Endothelial cell of umbilical vein (primary cell): ENCODE data around the gene ZNF366. TPM values are rescaled to one million over a fixed set of nuclear protein-coding genes. Genes with fewer than 3 reads are reported as not detected.
A peak's percentile ranks its signal among the peaks of the same experiment; 100 is the strongest.

Source experiments
- BruUV-seq: library from RNA; stranded (reverse); fragments of 400-500 nt; replicated peaks from 2 replicates; lab custom pipeline; 2021; lab: Mats Ljungman, UMichigan
- CTCF ChIA-PET: fragments of 300-600, 350-600 bp; sonication (Branson Sonifier 250); formaldehyde crosslinking; loops from one replicate; lab custom pipeline; 2021; ENCODE audit warnings: antibody characterized with exemption, inconsistent platforms; lab: Charles Lee
- POLR2A ChIA-PET: fragments of 300-600, 350-600 bp; sonication (Branson Sonifier 250); formaldehyde crosslinking; loops from one replicate; lab custom pipeline; 2021; ENCODE audit warnings: antibody characterized with exemption, inconsistent platforms; lab: Charles Lee
- DNase-seq: peaks from one replicate; pipeline ENCODE4 v3.0.0-alpha.2; 2011; ENCODE audit warnings: low read depth, low spot score
- FAIRE-seq: peaks from 2 replicates; lab custom pipeline; 2011; peaks lifted over from hg19 to GRCh38; lab: Jason Lieb, UNC
- H2AFZ ChIP-seq: 2 replicates; pipeline ENCODE4 v1.6.0; 2012; ENCODE audit warnings: low read depth, low read length, control low read depth, inconsistent platforms
- H3K27ac ChIP-seq: 2 replicates; pipeline ENCODE4 v1.5.1; 2011; ENCODE audit warnings: low read depth, mild to moderate bottlenecking, control low read depth, low read length, moderate library complexity; ENCODE audit not compliant: insufficient read depth
- H3K27me3 ChIP-seq, 2 experiments: 2 replicates each; pipeline versions ENCODE4 v1.6.0 to v1.6.1; 2011; ENCODE audit warnings: low read length in 2 of 2, mixed read lengths in 1 of 2; ENCODE audit not compliant: control insufficient read depth in 2 of 2, insufficient read depth in 2 of 2
- H3K36me3 ChIP-seq, 2 experiments: 2 replicates in 1 of 2; 3 replicates in 1 of 2; pipeline ENCODE4 v1.5.1; 2011; ENCODE audit warnings: low read length in 2 of 2, mild to moderate bottlenecking in 1 of 2, moderate library complexity in 1 of 2; ENCODE audit not compliant: control insufficient read depth in 2 of 2, insufficient read depth in 2 of 2; ENCODE audit errors: extremely low read depth in 1 of 2
- H3K4me1 ChIP-seq: 3 replicates; pipeline ENCODE4 v1.5.1; 2011; ENCODE audit warnings: mild to moderate bottlenecking, low read length; ENCODE audit not compliant: control insufficient read depth, insufficient read depth; ENCODE audit errors: extremely low read depth
- H3K4me2 ChIP-seq: 2 replicates; pipeline ENCODE4 v1.6.1; 2011; ENCODE audit warnings: low read length, control low read depth, mixed read lengths; ENCODE audit not compliant: insufficient read depth
- H3K4me3 ChIP-seq, 3 experiments: fragments of 200-600 bp in 1 of 3; sonication (generic), shearing (Covaris generic) in 1 of 3; replicated peaks in 1 of 3; 2 replicates each; pipeline ENCODE4 v1.5.1; 2011 to 2016; ENCODE audit warnings: control low read depth in 3 of 3, low read length in 3 of 3, mild to moderate bottlenecking in 2 of 3, inconsistent platforms in 1 of 3, low read depth in 1 of 3, moderate library complexity in 1 of 3; ENCODE audit not compliant: insufficient read depth in 1 of 3
- H3K79me2 ChIP-seq: 2 replicates; pipeline ENCODE4 v1.6.0; 2012; ENCODE audit warnings: low read length, inconsistent platforms; ENCODE audit not compliant: control insufficient read depth, insufficient read depth
- H3K9ac ChIP-seq: replicated peaks from 2 replicates; pipeline ENCODE3; 2011; ENCODE audit warnings: low read length, control low read depth; ENCODE audit not compliant: insufficient read depth; ENCODE audit errors: extremely low read depth
- H3K9me1 ChIP-seq: replicated peaks from 3 replicates; pipeline ENCODE4 v1.6.0; 2011; ENCODE audit warnings: mild to moderate bottlenecking, low read length; ENCODE audit not compliant: control insufficient read depth, insufficient read depth; ENCODE audit errors: extremely low read depth
- H3K9me3 ChIP-seq: replicated peaks from 2 replicates; pipeline ENCODE4 v1.5.1; 2012; ENCODE audit warnings: low read length, inconsistent platforms; ENCODE audit not compliant: control insufficient read depth, insufficient read depth
- H4K20me1 ChIP-seq: replicated peaks from 2 replicates; pipeline ENCODE3; 2011; ENCODE audit warnings: mild to moderate bottlenecking, low read length; ENCODE audit not compliant: control insufficient read depth, insufficient read depth; ENCODE audit errors: extremely low read depth
- CTCF ChIP-seq, 2 donors: IDR thresholded peaks; 1 replicate in 1 of 2; 2 replicates in 1 of 2; pipeline ENCODE4 v1.5.1; 2011; ENCODE audit warnings: low read length in 2 of 2, mild to moderate bottlenecking in 2 of 2, moderate library complexity in 2 of 2, control low read depth in 1 of 2, inconsistent platforms in 1 of 2, low read depth in 1 of 2; ENCODE audit not compliant: insufficient read depth in 1 of 2; ENCODE audit errors: extremely low read depth in 1 of 2
- EZH2 ChIP-seq: IDR thresholded peaks from 2 replicates; pipeline ENCODE4 v1.6.1; 2012; ENCODE audit warnings: borderline replicate concordance, low read depth, mild to moderate bottlenecking, moderate library complexity, low read length, inconsistent platforms; ENCODE audit not compliant: severe bottlenecking
- FOS ChIP-seq: IDR thresholded peaks from 2 replicates; pipeline ENCODE4 v1.6.1; 2011; ENCODE audit warnings: mild to moderate bottlenecking, low read length, moderate library complexity, borderline replicate concordance; ENCODE audit not compliant: insufficient read depth
- GATA2 ChIP-seq: IDR thresholded peaks from 2 replicates; pipeline ENCODE4 v1.7.0; 2011; ENCODE audit warnings: low read depth, mild to moderate bottlenecking, moderate library complexity, mixed read lengths, low read length; ENCODE audit not compliant: insufficient read length, insufficient read depth
- JUN ChIP-seq: IDR thresholded peaks from 2 replicates; pipeline ENCODE4 v1.6.1; 2011; ENCODE audit warnings: borderline replicate concordance, low read depth; ENCODE audit not compliant: insufficient read length, insufficient read depth
- MYC ChIP-seq: IDR thresholded peaks from one replicate; pipeline ENCODE4 v1.6.1; 2011; ENCODE audit warnings: mild to moderate bottlenecking, low read depth, low read length
- POLR2A ChIP-seq: IDR thresholded peaks from 2 replicates; pipeline ENCODE4 v1.6.1; 2012; ENCODE audit warnings: low read depth, mild to moderate bottlenecking, control low read depth, low read length
- POLR2AphosphoS5 ChIP-seq: IDR thresholded peaks from 2 replicates; pipeline ENCODE4 v1.6.1; 2012; ENCODE audit warnings: low read depth, mild to moderate bottlenecking, control low read depth, low read length, moderate library complexity; ENCODE audit not compliant: insufficient read depth
- dilution Hi-C: fragments of 300-500 bp; cut with MboI; formaldehyde crosslinking; loops from one replicate; pipeline ENCODE4 v1.15.0; 2019; ENCODE audit warnings: low sequenced_read_pairs; ENCODE audit not compliant: extremely low pct_ligation_motif_present
- intact Hi-C: fragments of 100-400 bp; cut with micrococcal nuclease; formaldehyde crosslinking; loops from one replicate; pipeline ENCODE4 v1.10.0; 2022
- polyA plus RNA-seq, 4 experiments: library from polyadenylated mRNA; depleted of rRNA in 3 of 4; stranded (reverse) in 3 of 4; unstranded in 1 of 4; fragments of >200 nt; gene quantifications; 2 replicates each; pipeline versions ENCODE4 v1.2.1 to v1.2.3, GENCODE V29; 2011 to 2012; ENCODE audit warnings: missing spikeins in 1 of 4
- total RNA-seq: library from RNA; stranded (reverse); gene quantifications from 2 replicates; pipeline ENCODE4 v1.2.3, GENCODE V29; 2021
- TF ChIP-seq, protein P1 (sequence below): IDR thresholded peaks from 2 replicates; pipeline ENCODE4 v1.6.1; 2011; ENCODE audit not compliant: insufficient read depth, insufficient read length

ZNF366 gene
- total and polyA plus RNA-seq, 2 donors (not counting 3 experiments of a cell fraction or from before 2014, with no cell fraction given) = 1.3 to 4.1 TPM

GRCh38 chr5:72441094-72441723, 66.0 kb downstream of the ZNF366 start:
- ChIA-PET POLR2A (no interaction called here), CTCF (interaction anchor here (0.6 to 3.9 kb wide), 6 partner anchors 11 to 85 kb away, joined by 4 to 20 read pairs (median 8); no protein-coding TSS in a partner anchor)
- Histone ChIP-seq H3K9me3 (no peaks in the 10 kb centered on the region), H3K4me3 (no peak overlapping the region), H3K36me3 (no peaks in the 10 kb centered on the region), H3K79me2 (no peaks in the 10 kb centered on the region), H2AFZ (peak overlapping the region; percentile 14), H4K20me1 (no peaks in the 10 kb centered on the region), H3K9ac (peak overlapping the region; percentile 2), H3K27me3 (no peaks in the 10 kb centered on the region), H3K4me2 (no peak overlapping the region), H3K9me1 (no peaks in the 10 kb centered on the region), H3K4me1 (peaks cover 20% of the 10 kb centered on the region), H3K27ac (peak overlapping the region; percentile 69)
- intact Hi-C loops = no loop called here
- FAIRE-seq (no peak), DNase-seq (no peak)
- dilution Hi-C loops = no loop called here
- BruUV-seq = TSS peak; percentile 99
- TF ChIP-seq FOS (no peak), MYC (no peak), GATA2 (no peak), POLR2A (no peak), CTCF (IDR thresholded peaks at IDR 0.05; ENCODE audit: extremely low read depth in 1 of 2, insufficient read depth in 1 of 2, low read depth in 1 of 2, low read length in 2 of 2) (no peak), EZH2 (no peak), POLR2AphosphoS5 (no peak), JUN (no peak)
- TF ChIP-seq, protein P1, sequence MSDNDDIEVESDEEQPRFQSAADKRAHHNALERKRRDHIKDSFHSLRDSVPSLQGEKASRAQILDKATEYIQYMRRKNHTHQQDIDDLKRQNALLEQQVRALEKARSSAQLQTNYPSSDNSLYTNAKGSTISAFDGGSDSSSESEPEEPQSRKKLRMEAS = no peak
